Sigmoid colon (tissue), 7 donors: Measurements from ENCODE around the gene PPP1R37. TPM values are rescaled to one million over a fixed set of nuclear protein-coding genes. Genes with fewer than 3 reads are reported as not detected.

Experiments used
- DNase-seq: peaks from one replicate; pipeline ENCODE4 v3.0.0-alpha.2; 2019
- H3K27ac ChIP-seq, 4 donors: fragments of 200-600 bp; sonication (generic); one replicate each; pipeline ENCODE4 v1.5.1; 2016 to 2019; ENCODE audit warnings: mild to moderate bottlenecking in 1 of 4
- H3K27me3 ChIP-seq, 3 donors: fragments of 200-600 bp; sonication (generic); one replicate each; pipeline ENCODE4 v1.5.1; 2019; ENCODE audit warnings: mild to moderate bottlenecking in 1 of 3
- H3K36me3 ChIP-seq, 4 donors: fragments of 200-600 bp; sonication (generic); one replicate each; pipeline ENCODE4 v1.5.1; 2016 to 2019
- H3K4me1 ChIP-seq, 4 donors: fragments of 200-600 bp; sonication (generic); one replicate each; pipeline ENCODE4 v1.5.1; 2017 to 2019
- H3K4me3 ChIP-seq, 4 donors: fragments of 200-600 bp; sonication (generic); one replicate each; pipeline ENCODE4 v1.5.1; 2017 to 2019; ENCODE audit warnings: mild to moderate bottlenecking in 2 of 4, moderate library complexity in 1 of 4
- H3K9me3 ChIP-seq, 4 donors: fragments of 200-600 bp in 3 of 4; sonication (generic) in 3 of 4; one replicate each; pipeline versions ENCODE4 v1.5.1 to v1.6.1; 2013 to 2019
- EP300 ChIP-seq, 4 donors: sonication (generic); formaldehyde crosslinking; IDR thresholded peaks; one replicate each; pipeline ENCODE4 v1.6.1; 2017; ENCODE audit warnings: antibody characterized with exemption in 4 of 4
- POLR2A ChIP-seq, 2 donors: fragments of 450-650 bp; IDR thresholded peaks; one replicate each; pipeline ENCODE4 v1.6.1; 2016; ENCODE audit warnings: antibody characterized with exemption in 2 of 2, mild to moderate bottlenecking in 2 of 2, moderate library complexity in 2 of 2
- POLR2AphosphoS5 ChIP-seq, 4 donors: sonication (generic); formaldehyde crosslinking; IDR thresholded peaks; one replicate each; pipeline ENCODE4 v1.6.1; 2017; ENCODE audit warnings: antibody characterized with exemption in 4 of 4
- WGBS, 2 donors: extraction: QIAGEN DNeasy Blood & Tissue Kit; methylation state at CpG; one replicate each; pipeline ENCODE4 v1.1.7; 2013; 5-methylcytosine and 5-hydroxymethylcytosine counted together
- intact Hi-C: fragments of 100-400 bp; cut with DNase I; formaldehyde crosslinking; loops from one replicate; pipeline ENCODE4 v1.15.1; 2023
- polyA plus RNA-seq, 3 donors: library from polyadenylated mRNA; stranded (reverse); fragments of 200-250 nt; gene quantifications; one replicate each; pipeline ENCODE4 v1.2.3, GENCODE V29; 2013
- total RNA-seq, 4 donors: library from RNA; depleted of rRNA; stranded (reverse); fragments of >200 nt; gene quantifications; one replicate each; pipeline ENCODE4 v1.1.0, GENCODE V29; 2016
- TF ChIP-seq, protein P1 (sequence below), 4 experiments: fragments of 450-650 bp in 3 of 4; fragments of 200-600 bp in 1 of 4; IDR thresholded peaks; one replicate each; pipeline ENCODE4 v1.5.1; 2016 to 2019; ENCODE audit warnings: antibody characterized with exemption in 4 of 4, mild to moderate bottlenecking in 3 of 4, moderate library complexity in 2 of 4
- donor health status: healthy with polysubstance abuse.
- donor health status: Bipolar disorder and iron deficiency.
- donor health status: healthy.

The PPP1R37 gene
- total and polyA plus RNA-seq, 7 donors, result 17.8 to 32.5 (median 21.6) TPM

DNA sequence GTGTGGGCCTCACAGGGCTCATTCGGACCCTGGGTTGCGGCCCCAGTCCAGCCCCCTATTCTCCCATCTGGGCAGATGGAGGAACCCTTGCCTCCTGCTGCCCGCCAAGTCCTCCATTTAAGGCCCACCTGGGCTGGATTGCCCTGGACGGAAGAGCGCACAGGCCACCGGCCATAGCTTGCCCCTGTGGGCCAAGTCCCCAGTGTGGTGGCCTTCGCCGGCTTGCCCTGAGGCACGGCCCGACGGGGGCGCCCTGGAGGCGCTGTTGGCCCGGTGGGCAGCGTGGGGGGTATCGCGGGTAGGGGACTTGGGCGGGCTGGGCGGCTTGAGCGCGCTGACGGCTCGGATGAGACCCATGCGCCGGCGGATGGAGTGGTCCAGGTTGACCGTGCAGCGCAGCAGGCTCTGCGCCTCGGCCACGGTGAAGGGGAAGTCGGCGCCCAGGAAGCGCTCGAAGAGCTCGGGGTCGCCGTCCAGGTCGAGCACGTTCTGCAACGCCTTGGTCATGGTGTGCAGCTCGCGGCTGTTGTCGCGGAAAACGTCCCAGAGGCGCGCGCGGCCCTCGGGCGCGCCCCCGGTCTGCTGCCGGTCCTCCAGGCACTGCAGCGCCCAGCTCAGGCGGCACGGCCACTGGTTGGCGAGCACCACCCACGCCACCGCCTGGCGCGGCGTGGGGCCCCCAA is 59.0 kb downstream of the PPP1R37 start:
- Histone ChIP-seq H3K27me3 (peaks cover 29 to 63% (median 41%) of the 10 kb centered on the region in 3 donors), H3K4me1 (peaks cover 0 to 28% (median 24%) of the 10 kb centered on the region in 4 donors), H3K4me3 (peak overlapping the region in 2 of 4 donors; percentile 23 to 26), H3K36me3 (peaks cover 0 to under 1% (median 0%) of the 10 kb centered on the region in 4 donors), H3K9me3 (no peaks in the 10 kb centered on the region), H3K27ac (no peak overlapping the region)
- intact Hi-C loops, result no loop called here
- WGBS, 2 donors, result 15 to 16% methylated on average over 64 of the region's 64 CpGs
- DNase-seq, result no peak
- no peak for TF ChIP-seq POLR2A (IDR thresholded peaks at IDR 0.05)
- TF ChIP-seq POLR2AphosphoS5 (IDR thresholded peaks at IDR 0.05), result no peak
- TF ChIP-seq, protein P1, sequence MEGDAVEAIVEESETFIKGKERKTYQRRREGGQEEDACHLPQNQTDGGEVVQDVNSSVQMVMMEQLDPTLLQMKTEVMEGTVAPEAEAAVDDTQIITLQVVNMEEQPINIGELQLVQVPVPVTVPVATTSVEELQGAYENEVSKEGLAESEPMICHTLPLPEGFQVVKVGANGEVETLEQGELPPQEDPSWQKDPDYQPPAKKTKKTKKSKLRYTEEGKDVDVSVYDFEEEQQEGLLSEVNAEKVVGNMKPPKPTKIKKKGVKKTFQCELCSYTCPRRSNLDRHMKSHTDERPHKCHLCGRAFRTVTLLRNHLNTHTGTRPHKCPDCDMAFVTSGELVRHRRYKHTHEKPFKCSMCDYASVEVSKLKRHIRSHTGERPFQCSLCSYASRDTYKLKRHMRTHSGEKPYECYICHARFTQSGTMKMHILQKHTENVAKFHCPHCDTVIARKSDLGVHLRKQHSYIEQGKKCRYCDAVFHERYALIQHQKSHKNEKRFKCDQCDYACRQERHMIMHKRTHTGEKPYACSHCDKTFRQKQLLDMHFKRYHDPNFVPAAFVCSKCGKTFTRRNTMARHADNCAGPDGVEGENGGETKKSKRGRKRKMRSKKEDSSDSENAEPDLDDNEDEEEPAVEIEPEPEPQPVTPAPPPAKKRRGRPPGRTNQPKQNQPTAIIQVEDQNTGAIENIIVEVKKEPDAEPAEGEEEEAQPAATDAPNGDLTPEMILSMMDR (IDR thresholded peaks at IDR 0.05), result no peak
- no peak for TF ChIP-seq EP300 (IDR thresholded peaks at IDR 0.05)

DNA sequence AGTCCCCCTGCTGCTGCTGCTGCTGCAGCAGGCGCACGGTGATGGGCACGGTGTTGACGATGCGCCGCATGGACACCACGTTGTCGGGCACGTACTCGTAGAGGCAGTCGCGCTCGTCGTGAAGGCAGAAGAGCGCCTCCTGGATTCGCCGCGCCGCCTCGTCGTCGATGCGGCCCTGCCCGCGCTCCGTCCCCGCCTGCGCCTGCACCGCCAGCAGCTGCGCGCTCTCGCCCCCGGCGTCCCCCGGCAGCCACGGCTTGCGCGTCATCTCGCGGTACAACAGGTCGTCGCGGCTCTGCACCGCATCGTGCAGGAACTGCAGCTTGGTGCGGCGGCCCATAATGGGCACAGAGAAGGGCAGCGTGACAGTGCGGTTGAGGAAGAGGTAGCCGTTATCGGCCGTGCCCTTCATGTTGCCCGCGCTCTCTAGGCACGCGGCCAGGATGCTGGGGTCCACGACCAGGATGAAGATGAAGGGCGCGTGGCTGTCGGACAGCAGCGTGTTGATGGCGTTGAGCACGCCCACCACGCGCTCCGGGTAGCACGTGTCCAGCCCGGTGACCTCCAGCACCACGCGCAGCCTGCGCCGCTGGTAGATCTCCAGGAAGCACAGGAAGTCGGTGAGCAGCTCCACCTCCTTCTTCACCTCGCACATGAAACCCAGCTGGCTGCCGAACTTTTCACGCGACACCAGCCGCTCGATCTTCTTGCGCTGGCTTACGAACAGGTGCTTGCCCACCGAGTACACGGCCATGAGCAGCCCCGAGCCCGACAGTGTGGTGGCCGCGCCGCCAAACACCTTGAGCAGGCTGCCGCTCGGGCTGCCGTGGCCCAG is 59.7 kb downstream of the PPP1R37 start:
- H3K4me3 ChIP-seq, result peak overlapping the region in 3 of 4 donors; percentile 7 to 26 (median 23)
- H3K9me3 ChIP-seq, result no peaks in the 10 kb centered on the region
- no peak overlapping the region for H3K27ac ChIP-seq
- 2% methylated on average over 91 of the region's 91 CpGs for WGBS, 2 donors
- H3K36me3 ChIP-seq, result no peaks in the 10 kb centered on the region
- no peak for DNase-seq
- H3K4me1 ChIP-seq, result peaks cover 0 to 28% (median 24%) of the 10 kb centered on the region in 4 donors
- TF ChIP-seq, protein P1 (IDR thresholded peaks at IDR 0.05), result no peak
- TF ChIP-seq POLR2AphosphoS5 (IDR thresholded peaks at IDR 0.05), result peak in 1 of 4 donors; percentile 21
- H3K27me3 ChIP-seq, result peaks cover 29 to 69% (median 41%) of the 10 kb centered on the region in 3 donors
- intact Hi-C loops, result no loop called here

DNA sequence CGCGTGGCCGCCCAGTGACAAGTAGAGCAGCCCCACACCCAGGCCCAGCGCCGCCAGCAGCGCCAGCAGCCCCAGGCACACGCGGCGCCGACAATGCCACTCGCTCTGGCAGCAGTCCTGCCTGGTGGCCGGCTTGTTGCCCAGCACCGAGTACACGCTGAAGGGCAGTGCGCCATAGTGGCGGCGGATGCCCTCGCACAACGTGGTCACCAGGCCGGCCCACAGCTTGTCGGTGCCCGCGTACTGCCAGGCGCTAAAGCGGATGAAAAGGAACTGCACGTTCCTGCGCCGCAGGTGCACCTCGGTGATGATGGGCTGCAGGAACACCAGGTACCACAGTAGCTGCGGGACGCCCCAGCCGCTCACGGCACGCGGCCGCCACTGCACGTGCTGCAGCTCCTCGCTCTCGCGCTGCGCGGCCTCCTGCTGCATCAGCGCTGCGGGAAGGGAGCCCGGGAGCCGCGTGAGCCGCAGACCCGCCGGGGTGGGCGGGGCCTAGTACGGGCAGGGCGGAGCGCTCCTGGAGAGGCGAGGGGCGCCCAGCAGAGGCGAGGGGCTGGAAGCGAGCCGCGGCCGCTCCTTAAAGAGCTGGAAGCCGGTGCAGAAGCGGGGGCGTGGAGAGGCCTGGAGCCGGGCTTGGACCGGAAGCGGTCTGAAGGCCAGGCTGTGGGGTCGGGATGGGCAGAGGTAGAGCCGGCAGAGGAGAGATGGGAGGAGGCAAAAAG is 60.5 kb downstream of the PPP1R37 start:
- intact Hi-C loops, result no loop called here
- H3K9me3 ChIP-seq, result no peaks in the 10 kb centered on the region
- DNase-seq, result no peak
- H3K27ac ChIP-seq, result no peak overlapping the region
- peak overlapping the region in 3 of 4 donors; percentile 7 to 26 (median 23) for H3K4me3 ChIP-seq
- H3K27me3 ChIP-seq, result peaks cover 33 to 76% (median 47%) of the 10 kb centered on the region in 3 donors
- TF ChIP-seq POLR2AphosphoS5 (IDR thresholded peaks at IDR 0.05), result peak in 1 of 4 donors; percentile 24
- TF ChIP-seq, protein P1 (IDR thresholded peaks at IDR 0.05), result no peak
- peaks cover 0 to 28% (median 24%) of the 10 kb centered on the region in 4 donors for H3K4me1 ChIP-seq
- no peaks in the 10 kb centered on the region for H3K36me3 ChIP-seq
- WGBS, 2 donors, result 2 to 3% methylated on average over 69 of the region's 69 CpGs

DNA sequence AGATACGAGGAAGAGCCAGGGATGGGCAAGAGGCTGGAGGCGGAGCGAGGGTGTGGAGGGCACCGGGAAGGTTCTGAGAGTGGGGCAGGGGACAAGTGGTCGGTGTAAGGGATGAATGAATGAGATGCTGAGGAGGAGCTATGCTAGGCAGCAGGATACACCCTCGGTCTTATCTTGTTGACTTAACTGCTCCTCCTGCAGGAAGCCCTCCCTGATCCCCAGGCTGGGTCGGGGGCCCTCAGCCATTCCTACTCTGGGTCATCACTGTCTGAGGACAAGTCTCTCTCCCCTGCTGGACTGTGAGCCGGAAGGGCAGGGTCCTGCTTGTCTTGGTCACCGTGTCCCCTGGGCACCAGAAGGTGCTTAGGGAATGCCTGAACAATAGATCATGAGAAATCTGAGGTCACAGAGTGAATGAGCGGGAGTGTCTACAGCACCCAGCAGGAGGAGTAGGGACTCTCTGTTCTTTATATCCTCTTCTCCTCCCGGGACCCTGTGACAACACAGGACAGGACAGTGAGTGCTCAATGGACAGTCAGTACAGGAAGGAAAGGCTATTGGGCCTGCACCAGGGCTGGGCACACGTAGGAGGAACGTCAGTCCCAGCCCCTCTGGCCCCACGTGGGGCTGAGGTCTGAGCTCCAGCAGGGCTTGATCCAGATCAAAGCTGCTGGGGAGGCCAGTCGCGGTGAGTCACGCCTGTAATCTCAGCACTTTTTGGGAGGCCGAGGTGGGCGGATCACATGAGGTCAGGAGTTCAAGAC is 61.3 kb downstream of the PPP1R37 start:
- no peaks in the 10 kb centered on the region for H3K9me3 ChIP-seq
- H3K27ac ChIP-seq, result no peak overlapping the region
- H3K4me1 ChIP-seq, result peaks cover 0 to 28% (median 24%) of the 10 kb centered on the region in 4 donors
- H3K36me3 ChIP-seq, result no peaks in the 10 kb centered on the region
- WGBS, 2 donors, result 22 to 56% methylated on average over 19 of the region's 19 CpGs
- H3K27me3 ChIP-seq, result peaks cover 35 to 84% (median 55%) of the 10 kb centered on the region in 3 donors
- intact Hi-C loops, result no loop called here
- no peak for DNase-seq
- TF ChIP-seq POLR2AphosphoS5 (IDR thresholded peaks at IDR 0.05), result peak in 1 of 4 donors; percentile 15
- TF ChIP-seq POLR2A (IDR thresholded peaks at IDR 0.05), result no peak
- peak overlapping the region in 2 of 4 donors; percentile 23 to 26 for H3K4me3 ChIP-seq
